Neural cell (in vitro differentiated cells): ENCODE measurements around the gene NFKBIZ. TPM values are rescaled to one million over a fixed set of nuclear protein-coding genes. Genes with fewer than 3 reads are reported as not detected.
"Not testable (repeated sequence)": the region's sequence is repeated elsewhere in the genome, so short reads cannot be mapped to it uniquely, and the experiment has no call there.

Source experiments
- H2AFZ ChIP-seq: fragments of 200-600, 300-800 bp; sonication (generic), shearing (Covaris generic); 2 replicates; pipeline ENCODE4 v1.6.0; 2014; ENCODE audit warnings: low read depth, mild to moderate bottlenecking, antibody characterized with exemption, low read length, moderate library complexity
- H3F3A ChIP-seq: fragments of 200-600 bp; shearing (Covaris generic); 2 replicates; pipeline ENCODE4 v1.6.1; 2016; ENCODE audit warnings: mild to moderate bottlenecking, moderate library complexity, mixed read lengths, antibody characterized with exemption, low read length; ENCODE audit not compliant: insufficient read depth, poor library complexity, severe bottlenecking
- H3K27ac ChIP-seq: fragments of 200-600, 300-800 bp; sonication (generic), shearing (Covaris generic); 2 replicates; pipeline ENCODE4 v1.5.1; 2014; ENCODE audit warnings: mild to moderate bottlenecking, low read length, moderate library complexity
- H3K27me3 ChIP-seq: fragments of 300-800, 200-600 bp; sonication (generic), shearing (Covaris generic); 2 replicates; pipeline ENCODE4 v1.6.0; 2014; ENCODE audit warnings: mild to moderate bottlenecking, low read depth, low read length, moderate library complexity; ENCODE audit not compliant: insufficient read depth
- H3K36me3 ChIP-seq: fragments of 300-800, 200-600 bp; sonication (generic), shearing (Covaris generic); 2 replicates; pipeline ENCODE4 v1.5.1; 2014; ENCODE audit warnings: mild to moderate bottlenecking, antibody characterized with exemption, low read length, moderate library complexity; ENCODE audit not compliant: insufficient read depth
- H3K4me2 ChIP-seq: fragments of 300-800, 200-600 bp; sonication (generic), shearing (Covaris generic); 2 replicates; pipeline ENCODE4 v1.6.0; 2014; ENCODE audit warnings: mild to moderate bottlenecking, low read length
- H3K4me3 ChIP-seq: fragments of 300-800, 200-600 bp; sonication (generic), shearing (Covaris generic); 2 replicates; pipeline ENCODE4 v1.5.1; 2014; ENCODE audit warnings: mild to moderate bottlenecking, low read length, moderate library complexity
- H3K79me2 ChIP-seq: fragments of 200-600 bp; shearing (Covaris generic); replicated peaks from 2 replicates; pipeline ENCODE4 v1.6.0; 2014; ENCODE audit warnings: mild to moderate bottlenecking, low read length, moderate library complexity; ENCODE audit not compliant: insufficient read depth
- H3K9ac ChIP-seq: fragments of 300-800, 200-600 bp; sonication (generic), shearing (Covaris generic); 2 replicates; pipeline ENCODE4 v1.6.1; 2016; ENCODE audit warnings: mild to moderate bottlenecking, low read length, mixed read lengths
- H3K9me2 ChIP-seq: fragments of 200-600 bp; shearing (Covaris generic); 2 replicates; pipeline ENCODE4 v1.6.1; 2016; ENCODE audit warnings: mild to moderate bottlenecking, low read length, mixed read lengths; ENCODE audit not compliant: insufficient read depth
- H3K9me3 ChIP-seq: fragments of 200-600, 300-800 bp; sonication (generic), shearing (Covaris generic); 2 replicates; pipeline ENCODE4 v1.6.1; 2016; ENCODE audit warnings: mild to moderate bottlenecking, mixed run types, low read length, moderate library complexity, mixed read lengths
- H4K20me1 ChIP-seq: fragments of 200-600 bp; shearing (Covaris generic); 2 replicates; pipeline ENCODE4 v1.6.1; 2016; ENCODE audit warnings: mild to moderate bottlenecking, mixed run types; ENCODE audit not compliant: insufficient read depth
- EP300 ChIP-seq: fragments of 450-650 bp; conservative IDR thresholded peaks from 2 replicates; pipeline ENCODE4 v1.6.1; 2014; ENCODE audit warnings: antibody characterized with exemption, mild to moderate bottlenecking, moderate library complexity; ENCODE audit not compliant: poor library complexity, severe bottlenecking
- EZH2 ChIP-seq: fragments of 200-600, 300-800 bp; shearing (Covaris generic), sonication (generic); IDR thresholded peaks from 2 replicates; pipeline ENCODE4 v1.6.1; 2014; ENCODE audit warnings: antibody characterized with exemption, low read length, borderline replicate concordance, mild to moderate bottlenecking; ENCODE audit not compliant: insufficient read depth, poor library complexity, severe bottlenecking
- MXI1 ChIP-seq: fragments of 450-650 bp; conservative IDR thresholded peaks from 2 replicates; pipeline ENCODE4 v1.6.1; 2014; ENCODE audit warnings: antibody characterized with exemption, mild to moderate bottlenecking; ENCODE audit not compliant: poor library complexity, severe bottlenecking
- POLR2AphosphoS5 ChIP-seq: IDR thresholded peaks from 2 replicates; pipeline ENCODE4 v1.6.1; 2012
- RAD21 ChIP-seq: fragments of 450-650 bp; conservative IDR thresholded peaks from 2 replicates; pipeline ENCODE4 v1.6.1; 2014; ENCODE audit warnings: antibody characterized with exemption, mild to moderate bottlenecking, moderate library complexity
- SMC3 ChIP-seq: fragments of 450-650 bp; conservative IDR thresholded peaks from 2 replicates; pipeline ENCODE4 v1.6.1; 2014; ENCODE audit warnings: antibody characterized with exemption, mild to moderate bottlenecking, moderate library complexity; ENCODE audit not compliant: poor library complexity
- TAF1 ChIP-seq: IDR thresholded peaks from 2 replicates; pipeline ENCODE4 v1.6.1; 2012; ENCODE audit warnings: low read depth
- polyA plus RNA-seq: library from polyadenylated mRNA; depleted of rRNA; stranded (reverse); fragments of >200 nt; gene quantifications from 2 replicates; pipeline ENCODE4 v1.2.3, GENCODE V29; 2014
- TF ChIP-seq, protein P1 (sequence below): fragments of 450-650 bp; IDR thresholded peaks from 2 replicates; pipeline ENCODE4 v1.5.1; 2014; ENCODE audit warnings: antibody characterized with exemption, mild to moderate bottlenecking, moderate library complexity; ENCODE audit not compliant: poor library complexity, severe bottlenecking
- TF ChIP-seq, protein P2 (sequence below): IDR thresholded peaks from 2 replicates; pipeline ENCODE4 v1.6.1; 2012; ENCODE audit warnings: borderline replicate concordance

NFKBIZ gene
- polyA plus RNA-seq, 1 donor from 2014 or later: 0.84 TPM

DNA sequence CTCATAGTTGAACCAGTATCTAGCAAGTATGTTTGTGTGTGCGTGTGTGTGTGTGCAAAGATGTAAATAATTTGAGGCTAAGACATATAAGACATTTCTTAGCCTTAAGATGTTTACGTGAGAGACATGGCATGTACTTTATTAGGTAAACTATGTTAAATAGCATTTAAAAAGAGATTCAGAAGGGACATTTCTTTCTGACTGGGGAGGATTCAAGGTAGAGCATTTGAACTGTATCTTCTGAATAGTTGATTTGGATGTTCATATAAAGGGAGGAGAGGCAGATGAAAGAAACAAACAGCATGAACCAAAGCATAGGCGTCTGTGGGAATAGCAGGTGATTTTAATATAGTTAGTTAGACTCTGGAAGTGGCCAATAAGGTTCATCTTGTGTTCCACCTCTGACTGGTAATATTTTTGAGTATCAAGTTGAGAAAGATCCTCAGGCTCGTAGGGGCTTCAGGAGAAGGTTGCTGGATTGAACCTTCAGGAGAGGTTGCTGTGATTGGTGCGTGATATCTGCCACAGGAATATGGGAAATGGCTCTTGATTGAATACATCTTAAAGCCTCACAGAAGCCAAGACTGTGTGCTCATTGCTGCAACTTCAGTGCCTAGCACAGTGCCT is 12.6 kb downstream of the NFKBIZ start:
- Histone ChIP-seq H2AFZ (no peak overlapping the region), H3K9ac (no peak overlapping the region), H3K9me3 (no peaks in the 10 kb centered on the region), H3K27ac (no peak overlapping the region), H3K27me3 (no peaks in the 10 kb centered on the region), H3K4me2 (no peak overlapping the region), H3K36me3 (no peaks in the 10 kb centered on the region), H3K79me2 (no peaks in the 10 kb centered on the region), H3K4me3 (no peak overlapping the region), H4K20me1 (no peaks in the 10 kb centered on the region), H3F3A (no peaks in the 10 kb centered on the region), H3K9me2 (no peaks in the 10 kb centered on the region)
- TF ChIP-seq TAF1 (no peak), MXI1 (no peak), EZH2 (no peak), SMC3 (no peak), EP300 (no peak), POLR2AphosphoS5 (no peak), RAD21 (no peak)
- TF ChIP-seq, protein P1, sequence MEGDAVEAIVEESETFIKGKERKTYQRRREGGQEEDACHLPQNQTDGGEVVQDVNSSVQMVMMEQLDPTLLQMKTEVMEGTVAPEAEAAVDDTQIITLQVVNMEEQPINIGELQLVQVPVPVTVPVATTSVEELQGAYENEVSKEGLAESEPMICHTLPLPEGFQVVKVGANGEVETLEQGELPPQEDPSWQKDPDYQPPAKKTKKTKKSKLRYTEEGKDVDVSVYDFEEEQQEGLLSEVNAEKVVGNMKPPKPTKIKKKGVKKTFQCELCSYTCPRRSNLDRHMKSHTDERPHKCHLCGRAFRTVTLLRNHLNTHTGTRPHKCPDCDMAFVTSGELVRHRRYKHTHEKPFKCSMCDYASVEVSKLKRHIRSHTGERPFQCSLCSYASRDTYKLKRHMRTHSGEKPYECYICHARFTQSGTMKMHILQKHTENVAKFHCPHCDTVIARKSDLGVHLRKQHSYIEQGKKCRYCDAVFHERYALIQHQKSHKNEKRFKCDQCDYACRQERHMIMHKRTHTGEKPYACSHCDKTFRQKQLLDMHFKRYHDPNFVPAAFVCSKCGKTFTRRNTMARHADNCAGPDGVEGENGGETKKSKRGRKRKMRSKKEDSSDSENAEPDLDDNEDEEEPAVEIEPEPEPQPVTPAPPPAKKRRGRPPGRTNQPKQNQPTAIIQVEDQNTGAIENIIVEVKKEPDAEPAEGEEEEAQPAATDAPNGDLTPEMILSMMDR: no peak
- TF ChIP-seq, protein P2, sequence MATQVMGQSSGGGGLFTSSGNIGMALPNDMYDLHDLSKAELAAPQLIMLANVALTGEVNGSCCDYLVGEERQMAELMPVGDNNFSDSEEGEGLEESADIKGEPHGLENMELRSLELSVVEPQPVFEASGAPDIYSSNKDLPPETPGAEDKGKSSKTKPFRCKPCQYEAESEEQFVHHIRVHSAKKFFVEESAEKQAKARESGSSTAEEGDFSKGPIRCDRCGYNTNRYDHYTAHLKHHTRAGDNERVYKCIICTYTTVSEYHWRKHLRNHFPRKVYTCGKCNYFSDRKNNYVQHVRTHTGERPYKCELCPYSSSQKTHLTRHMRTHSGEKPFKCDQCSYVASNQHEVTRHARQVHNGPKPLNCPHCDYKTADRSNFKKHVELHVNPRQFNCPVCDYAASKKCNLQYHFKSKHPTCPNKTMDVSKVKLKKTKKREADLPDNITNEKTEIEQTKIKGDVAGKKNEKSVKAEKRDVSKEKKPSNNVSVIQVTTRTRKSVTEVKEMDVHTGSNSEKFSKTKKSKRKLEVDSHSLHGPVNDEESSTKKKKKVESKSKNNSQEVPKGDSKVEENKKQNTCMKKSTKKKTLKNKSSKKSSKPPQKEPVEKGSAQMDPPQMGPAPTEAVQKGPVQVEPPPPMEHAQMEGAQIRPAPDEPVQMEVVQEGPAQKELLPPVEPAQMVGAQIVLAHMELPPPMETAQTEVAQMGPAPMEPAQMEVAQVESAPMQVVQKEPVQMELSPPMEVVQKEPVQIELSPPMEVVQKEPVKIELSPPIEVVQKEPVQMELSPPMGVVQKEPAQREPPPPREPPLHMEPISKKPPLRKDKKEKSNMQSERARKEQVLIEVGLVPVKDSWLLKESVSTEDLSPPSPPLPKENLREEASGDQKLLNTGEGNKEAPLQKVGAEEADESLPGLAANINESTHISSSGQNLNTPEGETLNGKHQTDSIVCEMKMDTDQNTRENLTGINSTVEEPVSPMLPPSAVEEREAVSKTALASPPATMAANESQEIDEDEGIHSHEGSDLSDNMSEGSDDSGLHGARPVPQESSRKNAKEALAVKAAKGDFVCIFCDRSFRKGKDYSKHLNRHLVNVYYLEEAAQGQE: no peak

DNA sequence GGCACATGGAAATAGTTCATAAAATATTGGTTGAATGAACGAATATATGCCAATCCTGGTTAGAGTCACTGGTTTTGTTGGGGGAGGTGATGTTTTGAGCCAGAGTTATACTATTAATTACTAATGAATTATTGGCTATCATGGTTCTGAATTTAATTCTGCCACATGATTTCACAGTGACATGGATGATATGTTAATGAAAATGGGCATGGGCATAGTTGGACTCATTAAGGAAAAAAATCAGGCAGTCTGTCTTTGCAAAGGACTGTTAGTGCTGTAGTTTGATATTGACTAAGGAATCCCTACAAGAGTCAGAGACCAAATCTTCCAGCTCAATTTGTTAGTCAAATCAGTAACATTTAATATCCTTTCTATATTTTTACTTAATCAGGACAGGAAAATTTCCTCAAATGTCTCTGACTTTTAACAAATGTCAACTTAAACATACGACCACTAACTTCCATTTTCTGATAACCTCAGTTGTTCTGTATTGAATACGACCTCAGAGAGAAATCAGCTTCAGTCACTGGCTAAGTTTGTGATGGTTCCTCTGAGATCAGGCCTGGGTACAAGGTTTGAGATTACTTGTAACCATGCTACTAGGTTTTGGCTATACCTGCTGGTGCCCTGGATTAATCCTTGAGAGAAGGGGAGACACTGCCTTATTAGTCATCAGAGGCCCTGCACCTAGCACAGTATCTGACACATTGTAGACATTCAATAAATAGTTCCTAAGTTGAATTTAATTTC is 13.3 kb downstream of the NFKBIZ start:
- no peaks in the 10 kb centered on the region for H3K27me3 ChIP-seq
- H4K20me1 ChIP-seq: no peaks in the 10 kb centered on the region
- TF ChIP-seq MXI1 (no peak), RAD21 (no peak), SMC3 (no peak), EZH2 (no peak), EP300 (no peak), TAF1 (no peak), POLR2AphosphoS5 (no peak)
- TF ChIP-seq, protein P1: no peak
- TF ChIP-seq, protein P2: no peak

DNA sequence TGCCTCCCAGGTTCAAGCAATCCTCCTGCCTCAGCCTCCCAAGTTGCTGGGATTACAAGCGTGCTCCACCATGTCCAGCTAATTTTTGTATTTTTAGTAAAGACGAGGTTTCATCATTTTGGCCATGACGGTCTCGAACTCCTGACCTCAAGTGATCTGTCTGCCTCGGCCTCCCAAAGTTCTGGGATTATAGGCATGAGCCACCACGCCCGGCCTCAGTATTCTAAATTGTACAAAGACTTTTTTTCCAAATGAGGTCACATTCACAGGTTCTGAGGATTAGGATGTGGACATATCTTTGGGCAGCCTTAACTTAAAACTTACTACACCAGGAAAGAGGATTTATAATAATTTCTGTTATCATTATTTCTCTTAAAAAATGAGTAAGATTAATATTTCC is 15.6 kb downstream of the NFKBIZ start:
- H4K20me1 ChIP-seq, H2AFZ ChIP-seq, H3K4me3 ChIP-seq, H3F3A ChIP-seq, H3K79me2 ChIP-seq, H3K27me3 ChIP-seq, H3K4me2 ChIP-seq, H3K27ac ChIP-seq, H3K9ac ChIP-seq, H3K9me2 ChIP-seq, H3K9me3 ChIP-seq, H3K36me3 ChIP-seq: not testable (repeated sequence)

More for the DNA sequence above, 13.3 kb downstream of the NFKBIZ start:
- Histone ChIP-seq H3K79me2 (no peaks in the 10 kb centered on the region), H3F3A (no peaks in the 10 kb centered on the region), H3K4me2 (no peak overlapping the region), H3K9me2 (no peaks in the 10 kb centered on the region), H3K36me3 (no peaks in the 10 kb centered on the region), H3K9ac (no peak overlapping the region), H3K9me3 (no peaks in the 10 kb centered on the region), H3K4me3 (no peak overlapping the region), H3K27ac (no peak overlapping the region), H2AFZ (no peak overlapping the region)
